ENCODE results near the gene PSORS1C2. TPM values are rescaled to one million over a fixed set of nuclear protein-coding genes. Genes with fewer than 3 reads are reported as not detected.

The PSORS1C2 gene
- total and polyA plus RNA-seq, 2 donors (not counting 3 experiments of a cell fraction or from before 2014, with no cell fraction given) = not detected

DNA sequence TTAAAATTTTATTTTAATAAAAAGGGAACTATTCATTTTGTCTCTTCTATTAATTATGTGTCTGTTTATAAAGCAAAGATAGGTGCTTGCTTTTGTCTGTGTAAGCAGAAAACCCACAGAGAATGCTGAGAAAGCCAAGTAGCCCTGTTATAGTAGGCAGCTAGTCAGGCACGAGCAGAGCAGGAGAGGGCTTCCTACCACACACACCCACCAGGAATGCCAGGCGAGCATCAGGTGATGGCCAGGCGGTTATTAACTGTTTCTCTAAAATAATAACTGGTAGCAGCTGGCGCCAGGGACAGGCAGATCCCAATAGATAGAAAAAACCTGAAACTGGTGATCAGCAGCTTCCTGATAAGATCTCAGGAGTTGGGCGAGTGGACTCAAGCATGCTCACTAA lies 42.2 kb downstream of the PSORS1C2 start:
- Histone ChIP-seq H3K9me3 (replicated peaks; ENCODE audit: control insufficient read depth, insufficient read depth, low read length) (no peaks in the 10 kb centered on the region), H3K9me1 (replicated peaks; ENCODE audit: control insufficient read depth, extremely low read depth, insufficient read depth, low read length) (no peaks in the 10 kb centered on the region), H3K4me3 (replicated peaks in 1 of 3; ENCODE audit: insufficient read depth in 1 of 3, low read depth in 1 of 3, low read length in 3 of 3) (no peak overlapping the region), H3K79me2 (ENCODE audit: control insufficient read depth, insufficient read depth, low read length) (no peaks in the 10 kb centered on the region), H3K27me3 (ENCODE audit: control insufficient read depth in 2 of 2, insufficient read depth in 2 of 2, low read length in 2 of 2) (no peaks in the 10 kb centered on the region), H4K20me1 (replicated peaks; ENCODE audit: control insufficient read depth, extremely low read depth, insufficient read depth, low read length) (no peaks in the 10 kb centered on the region), H3K36me3 (ENCODE audit: control insufficient read depth in 2 of 2, extremely low read depth in 1 of 2, insufficient read depth in 2 of 2, low read length in 2 of 2) (no peaks in the 10 kb centered on the region), H3K4me2 (ENCODE audit: insufficient read depth, low read length) (no peak overlapping the region), H3K9ac (replicated peaks; ENCODE audit: extremely low read depth, insufficient read depth, low read length) (no peak overlapping the region), H3K4me1 (ENCODE audit: control insufficient read depth, extremely low read depth, insufficient read depth, low read length) (peaks cover 41% of the 10 kb centered on the region), H3K27ac (ENCODE audit: insufficient read depth, low read depth, low read length) (no peak overlapping the region), H2AFZ (ENCODE audit: low read depth, low read length) (no peak overlapping the region)
- CTCF ChIA-PET = interaction anchor here (0.8 to 6.3 kb wide), 4 partner anchors 9 to 274 kb away, joined by 3 to 45 read pairs (median 14); partner anchors contain the start of gene PSORS1C1
- POLR2A ChIA-PET = no interaction called here
- DNase-seq (ENCODE audit: low read depth, low spot score) (no peak), FAIRE-seq (no peak)
- TF ChIP-seq POLR2AphosphoS5 (IDR thresholded peaks at IDR 0.05; ENCODE audit: insufficient read depth, low read depth, low read length) (no peak), POLR2A (IDR thresholded peaks at IDR 0.05; ENCODE audit: low read depth, low read length) (no peak), JUN (IDR thresholded peaks at IDR 0.05; ENCODE audit: borderline replicate concordance, insufficient read depth, insufficient read length, low read depth) (no peak), GATA2 (IDR thresholded peaks at IDR 0.05; ENCODE audit: insufficient read depth, insufficient read length, low read depth, low read length) (no peak), EZH2 (IDR thresholded peaks at IDR 0.05; ENCODE audit: borderline replicate concordance, low read depth, low read length, severe bottlenecking) (no peak), FOS (IDR thresholded peaks at IDR 0.05; ENCODE audit: borderline replicate concordance, insufficient read depth, low read length) (no peak)
- TF ChIP-seq, protein P1, sequence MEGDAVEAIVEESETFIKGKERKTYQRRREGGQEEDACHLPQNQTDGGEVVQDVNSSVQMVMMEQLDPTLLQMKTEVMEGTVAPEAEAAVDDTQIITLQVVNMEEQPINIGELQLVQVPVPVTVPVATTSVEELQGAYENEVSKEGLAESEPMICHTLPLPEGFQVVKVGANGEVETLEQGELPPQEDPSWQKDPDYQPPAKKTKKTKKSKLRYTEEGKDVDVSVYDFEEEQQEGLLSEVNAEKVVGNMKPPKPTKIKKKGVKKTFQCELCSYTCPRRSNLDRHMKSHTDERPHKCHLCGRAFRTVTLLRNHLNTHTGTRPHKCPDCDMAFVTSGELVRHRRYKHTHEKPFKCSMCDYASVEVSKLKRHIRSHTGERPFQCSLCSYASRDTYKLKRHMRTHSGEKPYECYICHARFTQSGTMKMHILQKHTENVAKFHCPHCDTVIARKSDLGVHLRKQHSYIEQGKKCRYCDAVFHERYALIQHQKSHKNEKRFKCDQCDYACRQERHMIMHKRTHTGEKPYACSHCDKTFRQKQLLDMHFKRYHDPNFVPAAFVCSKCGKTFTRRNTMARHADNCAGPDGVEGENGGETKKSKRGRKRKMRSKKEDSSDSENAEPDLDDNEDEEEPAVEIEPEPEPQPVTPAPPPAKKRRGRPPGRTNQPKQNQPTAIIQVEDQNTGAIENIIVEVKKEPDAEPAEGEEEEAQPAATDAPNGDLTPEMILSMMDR (IDR thresholded peaks at IDR 0.05; ENCODE audit: extremely low read depth in 1 of 2, insufficient read depth in 1 of 2, low read depth in 1 of 2, low read length in 2 of 2) = no peak
- dilution Hi-C loops (cut with MboI; ENCODE audit: extremely low pct_ligation_motif_present, low sequenced_read_pairs) (no loop called here), intact Hi-C loops (cut with micrococcal nuclease) (loop anchor here (2.0 kb wide), 1 partner anchor 26 kb away; no protein-coding TSS in a partner anchor)
- no TSS peak for BruUV-seq (replicated peaks)
